H1 (cell line): ENCODE results near the gene CD96. TPM values are rescaled to one million over a fixed set of nuclear protein-coding genes. Genes with fewer than 3 reads are reported as not detected.

Experiments
- CTCF ChIA-PET: fragments of 300-600 bp; sonication (Branson Sonifier 250); formaldehyde crosslinking; loops from one replicate; lab custom pipeline; 2021; ENCODE audit not compliant: partially characterized antibody; lab: Charles Lee
- POLR2A ChIA-PET: fragments of 300-600 bp; sonication (Branson Sonifier 250); formaldehyde crosslinking; loops from one replicate; lab custom pipeline; 2021; ENCODE audit warnings: inconsistent platforms; ENCODE audit not compliant: partially characterized antibody; lab: Charles Lee
- DNase-seq, 2 experiments: peaks; one replicate each; pipeline versions ENCODE4 v3.0.0 to v3.0.0-alpha.2; 2010 to 2022; ENCODE audit warnings: low spot score in 2 of 2, low read depth in 1 of 2, mixed read lengths in 1 of 2
- FAIRE-seq: peaks from 2 replicates; lab custom pipeline; 2011; peaks lifted over from hg19 to GRCh38; lab: Jason Lieb, UNC
- H2AFZ ChIP-seq: 2 replicates; pipeline ENCODE4 v1.8.1; 2012; ENCODE audit warnings: low read length, inconsistent platforms
- H2AK5ac ChIP-seq: 2 replicates; pipeline ENCODE4 v1.6.1; 2013; ENCODE audit warnings: low read depth, low read length
- H2BK120ac ChIP-seq: replicated peaks from 2 replicates; pipeline ENCODE3; 2013; ENCODE audit warnings: low read depth, low read length, inconsistent platforms
- H2BK12ac ChIP-seq: 2 replicates; pipeline ENCODE4 v1.6.1; 2013; ENCODE audit warnings: low read depth, low read length
- H2BK15ac ChIP-seq: 2 replicates; pipeline ENCODE4 v1.6.1; 2013; ENCODE audit warnings: low read length
- H2BK20ac ChIP-seq: 2 replicates; pipeline ENCODE4 v1.6.1; 2013; ENCODE audit warnings: low read length
- H2BK5ac ChIP-seq: 2 replicates; pipeline ENCODE4 v1.6.1; 2013; ENCODE audit warnings: low read depth, low read length
- H3K14ac ChIP-seq: 2 replicates; pipeline ENCODE4 v1.6.1; 2013; ENCODE audit warnings: inconsistent platforms; ENCODE audit not compliant: insufficient read length
- H3K18ac ChIP-seq: 2 replicates; pipeline ENCODE4 v1.6.1; 2013; ENCODE audit warnings: low read length; ENCODE audit errors: extremely low read depth
- H3K23ac ChIP-seq: 2 replicates; pipeline ENCODE4 v1.6.1; 2013; ENCODE audit warnings: inconsistent platforms; ENCODE audit not compliant: insufficient read length
- H3K23me2 ChIP-seq: 2 replicates; pipeline ENCODE4 v1.6.1; 2013; ENCODE audit warnings: low read depth, low read length
- H3K27ac ChIP-seq: 2 replicates; pipeline ENCODE4 v1.6.1; 2011; ENCODE audit warnings: low read depth, low read length, inconsistent platforms
- H3K27me3 ChIP-seq, 4 experiments: replicated peaks in 1 of 4; 1 replicate in 1 of 4; 2 replicates in 3 of 4; pipeline versions ENCODE4 v1.6.1 to v1.8.1; 2011 to 2013; ENCODE audit warnings: low read length in 3 of 4, mild to moderate bottlenecking in 3 of 4, inconsistent platforms in 2 of 4, mixed read lengths in 2 of 4, moderate library complexity in 1 of 4; ENCODE audit not compliant: control insufficient read depth in 3 of 4, insufficient read depth in 3 of 4; ENCODE audit errors: extremely low read depth in 1 of 4
- H3K36me3 ChIP-seq, 4 experiments: 2 replicates each; pipeline versions ENCODE4 v1.6.1 to v1.8.1; 2011 to 2013; ENCODE audit warnings: mild to moderate bottlenecking in 4 of 4, low read length in 3 of 4, moderate library complexity in 2 of 4, control low read depth in 1 of 4, inconsistent platforms in 1 of 4; ENCODE audit not compliant: insufficient read depth in 4 of 4, control insufficient read depth in 2 of 4
- H3K4ac ChIP-seq: replicated peaks from 2 replicates; pipeline ENCODE3; 2013; ENCODE audit warnings: low read length, low read depth, mixed read lengths, inconsistent platforms; ENCODE audit not compliant: insufficient read length
- H3K4me1 ChIP-seq, 4 experiments: replicated peaks in 1 of 4; 1 replicate in 1 of 4; 2 replicates in 3 of 4; pipeline versions ENCODE4 v1.6.1 to v1.8.1; 2011 to 2013; ENCODE audit warnings: low read length in 3 of 4, inconsistent platforms in 2 of 4, mixed read lengths in 1 of 4; ENCODE audit not compliant: insufficient read depth in 4 of 4, control insufficient read depth in 3 of 4
- H3K4me2 ChIP-seq, 2 experiments: 2 replicates each; pipeline versions ENCODE4 v1.6.1 to v1.8.1; 2011 to 2013; ENCODE audit warnings: low read depth in 2 of 2, low read length in 2 of 2, control low read depth in 1 of 2, inconsistent platforms in 1 of 2, mild to moderate bottlenecking in 1 of 2; ENCODE audit not compliant: insufficient read depth in 1 of 2
- H3K4me3 ChIP-seq, 4 experiments: fragments of 200-600, 300-600 bp in 1 of 4; sonication (generic), shearing (Covaris generic), sonication (Bioruptor Twin) in 1 of 4; 2 replicates each; pipeline versions ENCODE4 v1.5.1 to v1.8.1; 2011 to 2016; ENCODE audit warnings: low read length in 4 of 4, low read depth in 3 of 4, control low read depth in 2 of 4, inconsistent platforms in 2 of 4, mild to moderate bottlenecking in 2 of 4, mixed read lengths in 1 of 4, moderate library complexity in 1 of 4; ENCODE audit not compliant: insufficient read depth in 2 of 4; ENCODE audit errors: extremely low read depth in 1 of 4
- H3K56ac ChIP-seq: replicated peaks from 2 replicates; pipeline ENCODE3; 2013; ENCODE audit warnings: low read depth, mild to moderate bottlenecking, mixed read lengths, low read length, inconsistent platforms; ENCODE audit not compliant: insufficient read length
- H3K79me1 ChIP-seq: 2 replicates; pipeline ENCODE4 v1.6.1; 2013; ENCODE audit warnings: low read depth, low read length, control low read depth
- H3K79me2 ChIP-seq, 2 experiments: 2 replicates each; pipeline versions ENCODE4 v1.6.1 to v1.8.1; 2012 to 2013; ENCODE audit warnings: low read length in 2 of 2, mild to moderate bottlenecking in 2 of 2, inconsistent platforms in 1 of 2; ENCODE audit not compliant: insufficient read depth in 2 of 2, control insufficient read depth in 1 of 2
- H3K9ac ChIP-seq, 4 experiments: replicated peaks in 1 of 4; 1 replicate in 1 of 4; 2 replicates in 3 of 4; pipeline versions ENCODE4 v1.6.1 to v1.8.1; 2011 to 2013; ENCODE audit warnings: low read depth in 3 of 4, low read length in 3 of 4, control low read depth in 2 of 4, mild to moderate bottlenecking in 2 of 4, moderate library complexity in 2 of 4, inconsistent platforms in 1 of 4; ENCODE audit errors: extremely low read depth in 1 of 4
- H3K9me3 ChIP-seq, 2 experiments: 2 replicates each; pipeline versions ENCODE4 v1.6.1 to v1.8.1; 2012 to 2013; ENCODE audit warnings: mild to moderate bottlenecking in 2 of 2, moderate library complexity in 2 of 2, control low read depth in 1 of 2, inconsistent platforms in 1 of 2, low read depth in 1 of 2, low read length in 1 of 2, mixed read lengths in 1 of 2; ENCODE audit not compliant: insufficient read depth in 2 of 2
- H4K20me1 ChIP-seq, 2 experiments: replicated peaks in 1 of 2; 2 replicates each; pipeline versions ENCODE3 to v1.8.1; 2011 to 2013; ENCODE audit warnings: inconsistent platforms in 2 of 2, low read length in 2 of 2, mild to moderate bottlenecking in 1 of 2; ENCODE audit not compliant: insufficient read depth in 2 of 2, control insufficient read depth in 1 of 2
- H4K5ac ChIP-seq: 2 replicates; pipeline ENCODE4 v1.6.1; 2013; ENCODE audit warnings: low read length, low read depth, mixed read lengths, inconsistent platforms; ENCODE audit not compliant: insufficient read length
- H4K8ac ChIP-seq: 2 replicates; pipeline ENCODE4 v1.8.0; 2013; ENCODE audit warnings: mild to moderate bottlenecking, moderate library complexity, low read length, inconsistent platforms; ENCODE audit not compliant: insufficient read depth; ENCODE audit errors: extremely low read depth
- H4K91ac ChIP-seq: replicated peaks from 2 replicates; pipeline ENCODE3; 2013; ENCODE audit warnings: low read length, mixed read lengths, inconsistent platforms; ENCODE audit not compliant: insufficient read length
- ATF2 ChIP-seq: IDR thresholded peaks from 2 replicates; pipeline ENCODE4 v1.6.1; 2012; ENCODE audit warnings: low read length, inconsistent platforms
- CREB1 ChIP-seq: IDR thresholded peaks from 2 replicates; pipeline ENCODE4 v1.6.1; 2012; ENCODE audit warnings: inconsistent platforms
- EGR1 ChIP-seq: IDR thresholded peaks from 2 replicates; pipeline ENCODE4 v1.6.1; 2011; ENCODE audit warnings: low read depth, low read length, borderline replicate concordance
- HDAC2 ChIP-seq, 2 experiments: fragments of 300-600 bp in 1 of 2; sonication (generic) in 1 of 2; IDR thresholded peaks; 2 replicates each; pipeline ENCODE4 v1.6.1; 2011 to 2012; ENCODE audit warnings: low read depth in 2 of 2, low read length in 2 of 2, mild to moderate bottlenecking in 2 of 2, moderate library complexity in 2 of 2, borderline replicate concordance in 1 of 2, inconsistent platforms in 1 of 2
- JUND ChIP-seq: IDR thresholded peaks from 2 replicates; pipeline ENCODE4 v1.6.1; 2011; ENCODE audit warnings: mild to moderate bottlenecking, improper control_type of control experiment, low read length
- KDM1A ChIP-seq: fragments of 200-600, 300-600 bp; sonication (generic); IDR thresholded peaks from 2 replicates; pipeline ENCODE4 v1.7.1; 2016; ENCODE audit warnings: mild to moderate bottlenecking, low read length, borderline replicate concordance
- RBBP5 ChIP-seq: IDR thresholded peaks from 2 replicates; pipeline ENCODE4 v1.7.1; 2012; ENCODE audit warnings: low read depth, mild to moderate bottlenecking, inconsistent platforms, low read length, moderate library complexity, borderline replicate concordance
- RXRA ChIP-seq: IDR thresholded peaks from 2 replicates; pipeline ENCODE4 v1.6.1; 2011; ENCODE audit warnings: low read depth, mild to moderate bottlenecking, low read length, moderate library complexity; ENCODE audit not compliant: insufficient read depth
- SAP30 ChIP-seq: fragments of 300-600 bp; sonication (generic); IDR thresholded peaks from 2 replicates; pipeline ENCODE4 v1.7.1; 2012; ENCODE audit warnings: low read length, moderate library complexity, mild to moderate bottlenecking, inconsistent platforms; ENCODE audit not compliant: insufficient read depth, insufficient replicate concordance
- SIN3A ChIP-seq, 2 experiments: IDR thresholded peaks in 1 of 2; conservative IDR thresholded peaks in 1 of 2; 2 replicates each; pipeline ENCODE4 v1.6.1; 2011 to 2012; ENCODE audit warnings: low read length in 2 of 2, improper control_type of control experiment in 1 of 2, low read depth in 1 of 2, mild to moderate bottlenecking in 1 of 2
- SIX5 ChIP-seq: IDR thresholded peaks from 2 replicates; pipeline ENCODE4 v1.6.1; 2011; ENCODE audit warnings: mild to moderate bottlenecking, low read depth, low read length
- TAF1 ChIP-seq: IDR thresholded peaks from 2 replicates; pipeline ENCODE4 v1.6.1; 2011; ENCODE audit warnings: mild to moderate bottlenecking, low read depth, low read length
- TEAD4 ChIP-seq: IDR thresholded peaks from 2 replicates; pipeline ENCODE4 v1.6.1; 2012; ENCODE audit warnings: low read depth, low read length, inconsistent platforms, mixed read lengths
- WGBS, 2 experiments: shearing (Covaris generic) in 1 of 2; methylation state at CpG; one replicate each; pipeline versions ENCODE4 v1.1.6 to v1.1.7; 2013 to 2015; ENCODE audit warnings: low lambda C conversion rate in 2 of 2, mixed read lengths in 2 of 2, inconsistent platforms in 1 of 2, low coverage in 1 of 2, missing lambda C conversion rate in 1 of 2; ENCODE audit not compliant: insufficient replicate concordance in 2 of 2, insufficient coverage in 1 of 2, insufficient read length in 1 of 2; ENCODE audit errors: extremely low coverage in 1 of 2, missing lambda C conversion rate in 1 of 2; 5-methylcytosine and 5-hydroxymethylcytosine counted together
- polyA plus RNA-seq, 7 experiments: library from polyadenylated mRNA; depleted of rRNA in 3 of 7; stranded (reverse) in 5 of 7; unstranded in 2 of 7; fragments of >200 nt in 5 of 7; fragments of 200-250 nt in 2 of 7; gene quantifications; 1 replicate in 5 of 7; 2 replicates in 1 of 7; 4 replicates in 1 of 7; pipeline versions ENCODE4 v1.2.1 to v1.2.3, GENCODE V29; 2011 to 2013; ENCODE audit warnings: missing spikeins in 2 of 7, mixed read lengths in 2 of 7
- total RNA-seq: library from RNA; stranded (reverse); fragmentation: NEBNext Ultra II Directional; extraction: Animal tissue kit (Norgen Biotek cat#: 25700); gene quantifications from 2 replicates; pipeline ENCODE4 v1.2.1, GENCODE V29; 2021

The CD96 gene
- total and polyA plus RNA-seq, 2 of the 8 experiments (the other 6 are each of a cell fraction or from before 2014, with no cell fraction given) = not detected

- no peak overlapping the region for H3K9ac ChIP-seq
- H2BK5ac ChIP-seq = no peak overlapping the region
- H3K4me3 ChIP-seq = no peak overlapping the region
- H3K79me2 ChIP-seq = no peaks in the 10 kb centered on the region
- no peak overlapping the region for H3K18ac ChIP-seq
- no peak overlapping the region for H4K5ac ChIP-seq
- H2AK5ac ChIP-seq = no peak overlapping the region
- CTCF ChIA-PET = interaction anchor here (1.3 kb wide), 1 partner anchor 9 kb away, joined by 3 read pairs; no protein-coding TSS in a partner anchor
- no peaks in the 10 kb centered on the region for H3K23me2 ChIP-seq
- POLR2A ChIA-PET = no interaction called here
- DNase-seq = no peak
- no peaks in the 10 kb centered on the region for H3K27me3 ChIP-seq
- H3K4ac ChIP-seq = no peak overlapping the region
- no peak overlapping the region for H4K91ac ChIP-seq
- peak overlapping the region; percentile 52; the same call in 1 of the 2 replicates for H2AFZ ChIP-seq
- no peak overlapping the region for H2BK15ac ChIP-seq
- H3K27ac ChIP-seq = no peak overlapping the region
- no peaks in the 10 kb centered on the region for H4K20me1 ChIP-seq
- no peak overlapping the region for H3K14ac ChIP-seq
- H2BK12ac ChIP-seq = no peak overlapping the region
- no peak overlapping the region for H2BK120ac ChIP-seq
- H2BK20ac ChIP-seq = no peak overlapping the region
- no peak overlapping the region for H3K4me2 ChIP-seq
- H3K36me3 ChIP-seq = no peaks in the 10 kb centered on the region
- FAIRE-seq = no peak
- no peaks in the 10 kb centered on the region for H3K79me1 ChIP-seq
- H3K56ac ChIP-seq = no peak overlapping the region
- no peak overlapping the region for H3K23ac ChIP-seq
- H3K9me3 ChIP-seq = no peaks in the 10 kb centered on the region
- H3K4me1 ChIP-seq = peaks cover 0 to 3% (median 1%) of the 10 kb centered on the region in 4 experiments; a peak in 1 of 7 replicates
- WGBS, 2 experiments = 92% methylated on average over 1 of the region's 1 CpG; no CpG with 5 or more reads in 1 of the 2 experiments
- no peak overlapping the region for H4K8ac ChIP-seq
- TF ChIP-seq SIX5 (no peak), JUND (no peak), ATF2 (no peak), HDAC2 (IDR thresholded peaks at IDR 0.05; ENCODE audit: borderline replicate concordance in 1 of 2, low read depth in 2 of 2, low read length in 2 of 2) (no peak), TAF1 (no peak), SAP30 (no peak), CREB1 (no peak), RXRA (no peak), TEAD4 (no peak), RBBP5 (no peak), EGR1 (no peak), KDM1A (no peak), SIN3A (conservative IDR thresholded peaks at IDR 0.05 in 1 of 2, IDR thresholded peaks at IDR 0.05 in 1 of 2; ENCODE audit: low read depth in 1 of 2, low read length in 2 of 2) (no peak)
Observed at GRCh38 chr3:111548092-111548491, 6.1 kb downstream of the CD96 start.
